Heart right ventricle (tissue), 16 donors: Measurements from ENCODE around the gene TCF12. TPM values are rescaled to one million over a fixed set of nuclear protein-coding genes. Genes with fewer than 3 reads are reported as not detected.

Source experiments
- ATAC-seq, 8 donors: fragments of 200-7000 bp; cut with Tn5 transposase; one replicate each; pipeline ENCODE4 v1.9.1; 2020; ENCODE audit warnings: mild to moderate bottlenecking in 8 of 8, moderate library complexity in 8 of 8, moderate number of reproducible peaks in 1 of 8
- DNase-seq, 2 donors: peaks; one replicate each; pipeline ENCODE4 v3.0.0-alpha.2; 2020
- H3K27ac ChIP-seq, 10 donors: fragments of 200-600 bp; sonication (generic) in 2 of 10; one replicate each; pipeline versions ENCODE4 v1.5.0 to v1.8.0; 2020 to 2022; ENCODE audit warnings: mild to moderate bottlenecking in 3 of 10
- H3K27me3 ChIP-seq, 7 donors: fragments of 200-600 bp; one replicate each; pipeline ENCODE4 v1.8.0; 2021 to 2022; ENCODE audit warnings: mild to moderate bottlenecking in 2 of 7
- H3K36me3 ChIP-seq, 9 donors: fragments of 200-600 bp; sonication (generic) in 1 of 9; one replicate each; pipeline versions ENCODE4 v1.5.0 to v1.8.0; 2020 to 2022; ENCODE audit warnings: mild to moderate bottlenecking in 2 of 9
- H3K4me1 ChIP-seq, 9 donors: fragments of 200-600 bp; sonication (generic) in 1 of 9; one replicate each; pipeline versions ENCODE4 v1.5.0 to v1.8.0; 2020 to 2022; ENCODE audit warnings: mild to moderate bottlenecking in 4 of 9
- H3K4me3 ChIP-seq, 10 donors: fragments of 200-600 bp; sonication (generic) in 2 of 10; one replicate each; pipeline versions ENCODE4 v1.5.0 to v1.8.0; 2020 to 2022; ENCODE audit warnings: mild to moderate bottlenecking in 7 of 10, moderate library complexity in 2 of 10
- H3K9me3 ChIP-seq, 11 donors: fragments of 200-600 bp in 10 of 11; sonication (generic) in 2 of 11; one replicate each; pipeline versions ENCODE4 v1.5.0 to v1.8.0; 2013 to 2022; ENCODE audit warnings: mild to moderate bottlenecking in 2 of 11, control low read depth in 1 of 11, moderate library complexity in 1 of 11
- whole genome bisulfite sequencing, 2 donors: extraction: QIAGEN DNeasy Blood & Tissue Kit; methylation state at CpG; one replicate each; pipeline ENCODE4 v1.1.7; 2013; ENCODE audit warnings: inconsistent platforms in 1 of 2; 5-methylcytosine and 5-hydroxymethylcytosine counted together
- intact Hi-C, 10 donors: fragments of 100-400 bp; cut with DNase I; formaldehyde crosslinking; loops; one replicate each; pipeline versions ENCODE4 v1.11.1 to v1.14.2; 2022
- polyA plus RNA-seq, 2 donors: library from polyadenylated mRNA; stranded (reverse); fragments of 200-250 nt; gene quantifications; one replicate each; pipeline ENCODE4 v1.2.3, GENCODE V29; 2013
- total RNA-seq, 10 donors: library from RNA; stranded (reverse); fragmentation: NEBNext Ultra II Directional in 3 of 10; extraction: Animal tissue kit (Norgen Biotek cat#: 25700) in 3 of 10; gene quantifications; one replicate each; pipeline versions ENCODE4 v1.2.1 to v1.2.4, GENCODE V29; 2021 to 2023
- TF ChIP-seq, protein P1 (sequence below), 9 donors: fragments of 200-600 bp; sonication (generic) in 2 of 9; IDR thresholded peaks; one replicate each; pipeline versions ENCODE4 v1.5.0 to v1.8.0; 2021 to 2022; ENCODE audit warnings: antibody characterized with exemption in 9 of 9, mild to moderate bottlenecking in 5 of 9, moderate library complexity in 1 of 9
- donor health status: Arrhythmogenic right ventricular cardiomyopathy.
- donor health status: ischemic (EF 13 %, LVEDD 7.1; RV severe dilation, severe dysfunction).
- donor health status: healthy with polysubstance abuse.
- donor health status: DM: no; HTN: yes; CAD: no.
- donor health status: DM: no; HTN: no; CAD: no.
- donor health status: ischemic (EF 25% LVEDD 6.9; RV normal size, moderate dysfunction).
- donor health status: ischemic (EF 25% LVEDD 5.7; RV mildly dilated, moderate dysfunction).
- donor health status: healthy.
- donor health status: DM: yes; HTN: yes; CAD: no.
- donor health status: Ischemic cardiomyopathy.
- donor health status: ischemic (EF 35%, LVEDD 5.7; RV mildly dilated, moderate dysfunction).
- donor health status: nonischemic (EF 11% LVEDD 7.7; RV severe dilation, severe dysfunction).
- donor health status: DM: yes; HTN: yes; CAD: no.
- donor health status: PGD.
- donor health status: ischemic (EF 29% LVEDD 5.4; RV normal size, mild dysfunction).
- donor health status: nonischemic (EF 23%, LVEDD 6.1; RV moderate dilation, normal function).

TCF12 gene
- total and polyA plus RNA-seq, 12 donors = 8.7 to 55.7 (median 38.4) TPM

DNA sequence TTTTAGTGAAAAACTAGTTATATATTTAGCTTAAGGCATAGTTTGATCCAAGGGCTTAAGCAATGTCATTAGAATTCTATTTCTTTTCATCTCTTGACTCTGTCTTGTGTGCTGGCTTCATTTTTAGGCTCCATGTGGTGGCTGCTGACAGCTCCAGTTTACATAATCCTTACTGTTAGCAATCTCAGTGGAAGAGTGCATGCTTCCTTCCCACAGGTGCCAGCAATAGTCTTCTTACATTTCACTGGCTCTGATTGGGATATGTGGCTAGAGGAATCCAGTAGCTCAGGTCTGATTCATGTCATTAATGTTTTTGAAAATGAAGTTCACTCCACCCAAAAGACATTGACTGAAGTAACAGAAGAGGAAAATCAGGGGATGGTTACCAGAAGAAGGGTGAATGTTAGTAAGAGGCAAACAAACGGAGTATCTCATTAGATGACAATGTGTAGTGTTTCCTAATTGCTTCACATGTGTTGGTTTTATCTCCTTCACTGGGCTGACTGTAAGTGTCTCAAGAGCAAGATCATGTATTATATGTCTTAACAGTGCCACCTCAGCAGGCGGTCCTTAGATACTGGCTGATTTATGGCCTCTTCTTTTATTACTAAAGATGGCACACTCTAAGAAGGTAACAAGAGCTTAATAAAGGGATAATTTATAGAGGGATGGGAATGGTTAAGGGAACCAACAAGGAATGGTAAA, 25.6 kb upstream of the TCF12 start:
- 86 to 89% methylated on average over 2 of the region's 2 CpGs for whole genome bisulfite sequencing, 2 donors
- TF ChIP-seq, protein P1, sequence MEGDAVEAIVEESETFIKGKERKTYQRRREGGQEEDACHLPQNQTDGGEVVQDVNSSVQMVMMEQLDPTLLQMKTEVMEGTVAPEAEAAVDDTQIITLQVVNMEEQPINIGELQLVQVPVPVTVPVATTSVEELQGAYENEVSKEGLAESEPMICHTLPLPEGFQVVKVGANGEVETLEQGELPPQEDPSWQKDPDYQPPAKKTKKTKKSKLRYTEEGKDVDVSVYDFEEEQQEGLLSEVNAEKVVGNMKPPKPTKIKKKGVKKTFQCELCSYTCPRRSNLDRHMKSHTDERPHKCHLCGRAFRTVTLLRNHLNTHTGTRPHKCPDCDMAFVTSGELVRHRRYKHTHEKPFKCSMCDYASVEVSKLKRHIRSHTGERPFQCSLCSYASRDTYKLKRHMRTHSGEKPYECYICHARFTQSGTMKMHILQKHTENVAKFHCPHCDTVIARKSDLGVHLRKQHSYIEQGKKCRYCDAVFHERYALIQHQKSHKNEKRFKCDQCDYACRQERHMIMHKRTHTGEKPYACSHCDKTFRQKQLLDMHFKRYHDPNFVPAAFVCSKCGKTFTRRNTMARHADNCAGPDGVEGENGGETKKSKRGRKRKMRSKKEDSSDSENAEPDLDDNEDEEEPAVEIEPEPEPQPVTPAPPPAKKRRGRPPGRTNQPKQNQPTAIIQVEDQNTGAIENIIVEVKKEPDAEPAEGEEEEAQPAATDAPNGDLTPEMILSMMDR (IDR thresholded peaks at IDR 0.05) = no peak
- Histone ChIP-seq H3K4me1 (peaks cover 0 to 34% (median 16%) of the 10 kb centered on the region in 9 donors), H3K27ac (peak overlapping the region in 7 of 10 donors; percentile 6 to 63 (median 58)), H3K9me3 (no peaks in the 10 kb centered on the region), H3K4me3 (no peak overlapping the region), H3K36me3 (peaks cover 0 to 10% (median 0%) of the 10 kb centered on the region in 9 donors), H3K27me3 (no peaks in the 10 kb centered on the region)
- DNase-seq (no peak), ATAC-seq (peak in 3 of 8 donors; percentile 11 to 28 (median 25))
- intact Hi-C loops = loop anchor here in 1 of 10 donors (10.0 kb wide), 1 partner anchor 762 kb away; no protein-coding TSS in a partner anchor

- 10 to 24% methylated on average over 1 of the region's 1 CpG for WGBS, 2 donors
Observed at GRCh38 chr15:56893364-56893678, 25.1 kb upstream of the TCF12 start.

DNA sequence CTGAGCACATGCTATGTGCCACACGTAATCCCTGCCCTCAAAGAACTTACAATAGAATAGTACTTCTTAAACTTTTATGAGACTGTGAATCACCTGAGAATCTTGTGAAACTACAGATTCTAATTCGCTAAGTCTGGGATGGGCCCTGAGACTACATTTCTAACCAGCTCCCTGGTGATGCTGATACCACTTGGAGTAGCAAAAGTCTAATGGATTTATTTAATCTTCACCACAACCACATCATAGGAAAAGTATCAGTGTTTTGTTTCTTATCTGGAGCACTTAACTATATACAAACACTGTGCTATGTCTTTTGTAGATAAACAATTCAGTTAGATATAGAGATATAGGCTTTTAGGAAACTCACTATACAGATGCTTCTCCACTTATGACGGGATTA, 23.8 kb upstream of the TCF12 start:
- Histone ChIP-seq H3K36me3 (peaks cover 0 to 3% (median 0%) of the 10 kb centered on the region in 9 donors), H3K4me3 (no peak overlapping the region), H3K4me1 (peaks cover 0 to 25% (median 8%) of the 10 kb centered on the region in 9 donors), H3K27ac (no peak overlapping the region), H3K27me3 (no peaks in the 10 kb centered on the region), H3K9me3 (no peaks in the 10 kb centered on the region)
- 94 to 96% methylated on average over 3 of the region's 3 CpGs for WGBS, 2 donors
- TF ChIP-seq, protein P1 (IDR thresholded peaks at IDR 0.05) = no peak
- ATAC-seq (no peak), DNase-seq (no peak)
- intact Hi-C loops = loop anchor here in 1 of 10 donors (10.0 kb wide), 1 partner anchor 760 kb away; no protein-coding TSS in a partner anchor

More at GRCh38 chr15:56893364-56893678, 25.1 kb upstream of the TCF12 start:
- peak overlapping the region in 7 of 10 donors; percentile 6 to 63 (median 58) for H3K27ac ChIP-seq
- ATAC-seq = peak; percentile 34 to 93 (median 84)
- TF ChIP-seq, protein P1 (IDR thresholded peaks at IDR 0.05) = no peak
- no peaks in the 10 kb centered on the region for H3K27me3 ChIP-seq
- H3K4me1 ChIP-seq = peaks cover 0 to 29% (median 11%) of the 10 kb centered on the region in 9 donors
- H3K4me3 ChIP-seq = no peak overlapping the region
- peak in 1 of 2 donors; percentile 13 for DNase-seq
- intact Hi-C loops = loop anchor here in 1 of 10 donors (10.0 kb wide), 1 partner anchor 761 kb away; no protein-coding TSS in a partner anchor
- peaks cover 0 to 10% (median 0%) of the 10 kb centered on the region in 9 donors for H3K36me3 ChIP-seq
- no peaks in the 10 kb centered on the region for H3K9me3 ChIP-seq

- TF ChIP-seq, protein P1 (IDR thresholded peaks at IDR 0.05) = no peak
- peaks cover 0 to 3% (median 0%) of the 10 kb centered on the region in 9 donors for H3K4me1 ChIP-seq
- H3K27me3 ChIP-seq = no peaks in the 10 kb centered on the region
- no peak overlapping the region for H3K27ac ChIP-seq
- peaks cover 0 to 7% (median 0%) of the 10 kb centered on the region in 11 donors for H3K9me3 ChIP-seq
- H3K36me3 ChIP-seq = no peaks in the 10 kb centered on the region
- H3K4me3 ChIP-seq = no peak overlapping the region
- 91 to 98% methylated on average over 2 of the region's 2 CpGs for WGBS, 2 donors
- ATAC-seq (no peak), DNase-seq (no peak)
- intact Hi-C loops = no loop called here
Observed at GRCh38 chr15:56901931-56902330, 16.5 kb upstream of the TCF12 start.
